Muscle of arm (tissue), 12 donors: ENCODE results near the gene SMARCA4. TPM values are rescaled to one million over a fixed set of nuclear protein-coding genes. Genes with fewer than 3 reads are reported as not detected.
"Not testable (repeated sequence)": the region's sequence is repeated elsewhere in the genome, so short reads cannot be mapped to it uniquely, and the experiment has no call there.

Experiments used
- DNase-seq: peaks from one replicate; pipeline ENCODE4 v3.0.0-alpha.2; 2013
- polyA plus RNA-seq, 12 donors: library from polyadenylated mRNA; unstranded; fragments of 120-200 nt; gene quantifications; one replicate each; pipeline ENCODE4 v1.2.1, GENCODE V29; 2013; ENCODE audit not compliant: insufficient read length in 12 of 12

The SMARCA4 gene
- polyA plus RNA-seq, 12 donors, result 69.3 to 181 (median 86.1) TPM

GRCh38 chr19:11097367-11097766 lies 136.5 kb downstream of the SMARCA4 start:
- not testable (repeated sequence) for DNase-seq

GRCh38 chr19:11098327-11098726 lies 137.5 kb downstream of the SMARCA4 start:
- DNase-seq, result no peak

- DNase-seq, result no peak
Observed at GRCh38 chr19:11098861-11099260, 138.0 kb downstream of the SMARCA4 start.

- DNase-seq, result no peak
Observed at GRCh38 chr19:11100049-11100448, 139.2 kb downstream of the SMARCA4 start.

GRCh38 chr19:11101057-11101456 lies 140.2 kb downstream of the SMARCA4 start:
- DNase-seq, result no peak

GRCh38 chr19:11102944-11103343 lies 142.1 kb downstream of the SMARCA4 start:
- DNase-seq, result no peak

- not testable (repeated sequence) for DNase-seq
Observed at GRCh38 chr19:11103667-11104066, 142.8 kb downstream of the SMARCA4 start.

- DNase-seq, result no peak
Observed at GRCh38 chr19:11105014-11105636, 144.3 kb downstream of the SMARCA4 start.

- no peak for DNase-seq
Observed at GRCh38 chr19:11106477-11106876, 145.6 kb downstream of the SMARCA4 start.

- no peak for DNase-seq
Observed at GRCh38 chr19:11108746-11109145, 147.9 kb downstream of the SMARCA4 start.

- DNase-seq, result no peak
Observed at GRCh38 chr19:11111117-11111770, 150.4 kb downstream of the SMARCA4 start.

GRCh38 chr19:11111771-11112144 lies 150.9 kb downstream of the SMARCA4 start:
- no peak for DNase-seq

Other genes with a start within 250 kb of the SMARCA4 start
- gene DNM2, start 243.0 kb upstream of the SMARCA4 start, polyA plus RNA-seq, result 100 to 1,000 TPM in 1 of 12 donors, 10 to 100 TPM in 10, not detected in 1; 52.4 to 101 (median 74.4) TPM
- 10 to 100 TPM in 11 of 12 donors, not detected in 1; 23.9 to 39.4 (median 29.5) TPM for gene TMED1, start 124.8 kb upstream of the SMARCA4 start, polyA plus RNA-seq
- 1 to 10 TPM in 9 of 12 donors, under 1 TPM in 1, not detected in 2; 0.92 to 7.1 (median 2.9) TPM for gene C19orf38, start 112.6 kb upstream of the SMARCA4 start, polyA plus RNA-seq
- gene CARM1, start 89.5 kb upstream of the SMARCA4 start, polyA plus RNA-seq, result 10 to 100 TPM in 11 of 12 donors, not detected in 1; 47.1 to 84.2 (median 54.9) TPM
- 10 to 100 TPM in 11 of 12 donors, not detected in 1; 18.0 to 56.6 (median 23.4) TPM for gene YIPF2, start 32.4 kb upstream of the SMARCA4 start, polyA plus RNA-seq
- 10 to 100 TPM in 10 of 12 donors, not detected in 2; 10.2 to 20.0 (median 17.8) TPM for gene TIMM29, start 32.2 kb upstream of the SMARCA4 start, polyA plus RNA-seq
- gene LDLR, start 128.4 kb downstream of the SMARCA4 start, polyA plus RNA-seq, result 10 to 100 TPM in 11 of 12 donors, not detected in 1; 14.3 to 33.0 (median 22.2) TPM
- gene SPC24, start 194.8 kb downstream of the SMARCA4 start, polyA plus RNA-seq, result 10 to 100 TPM in 5 of 12 donors, 1 to 10 TPM in 5, not detected in 2; 6.9 to 19.1 (median 10.4) TPM
- 100 to 1,000 TPM in 11 of 12 donors, not detected in 1; 100 to 164 (median 118) TPM for gene KANK2, start 236.5 kb downstream of the SMARCA4 start, polyA plus RNA-seq